ENCODE measurements around the gene GLIPR2.

GRCh38 chr9:36132086-36132485 is 4.4 kb upstream of the GLIPR2 start:
- TF ChIP-seq POLR2A (IDR thresholded peaks at IDR 0.05; ENCODE audit: low read depth) (no peak), CTCF (IDR thresholded peaks at IDR 0.05) (no peak)
